SU-DHL-6 (cell line): ENCODE data around the gene CPA5.

ENCODE experiments used
- EZH2phosphoT487 ChIP-seq: fragments of 200-600 bp; sonication (generic), shearing (Covaris generic); conservative IDR thresholded peaks from 2 replicates; pipeline ENCODE4 v1.6.1; 2018; ENCODE audit warnings: mild to moderate bottlenecking, antibody characterized with exemption, low read length, moderate library complexity, mixed read lengths
- TF ChIP-seq, protein P1 (sequence below): fragments of 200-600 bp; sonication (generic); IDR thresholded peaks from one replicate; pipeline ENCODE4 v1.5.1; 2017; ENCODE audit warnings: antibody characterized with exemption, mild to moderate bottlenecking, low read length, moderate library complexity; ENCODE audit not compliant: insufficient read depth, poor library complexity, severe bottlenecking

DNA sequence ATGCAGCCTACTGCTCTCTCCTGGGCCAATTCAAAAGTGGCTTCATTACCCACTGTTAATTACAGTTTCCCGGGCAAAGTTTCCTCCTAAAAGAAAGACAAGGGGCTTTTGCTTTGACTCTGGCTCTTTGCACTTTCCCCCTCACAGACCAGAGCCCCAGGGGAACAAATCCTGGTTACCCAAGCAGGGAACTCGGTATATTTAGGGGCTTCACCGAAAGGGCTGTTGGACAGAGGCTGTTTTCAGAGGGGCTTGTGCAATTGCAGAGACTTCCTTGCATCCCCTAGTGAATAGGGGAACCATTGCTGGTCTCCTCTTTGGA, 42.7 kb downstream of the CPA5 start:
- TF ChIP-seq, protein P1, sequence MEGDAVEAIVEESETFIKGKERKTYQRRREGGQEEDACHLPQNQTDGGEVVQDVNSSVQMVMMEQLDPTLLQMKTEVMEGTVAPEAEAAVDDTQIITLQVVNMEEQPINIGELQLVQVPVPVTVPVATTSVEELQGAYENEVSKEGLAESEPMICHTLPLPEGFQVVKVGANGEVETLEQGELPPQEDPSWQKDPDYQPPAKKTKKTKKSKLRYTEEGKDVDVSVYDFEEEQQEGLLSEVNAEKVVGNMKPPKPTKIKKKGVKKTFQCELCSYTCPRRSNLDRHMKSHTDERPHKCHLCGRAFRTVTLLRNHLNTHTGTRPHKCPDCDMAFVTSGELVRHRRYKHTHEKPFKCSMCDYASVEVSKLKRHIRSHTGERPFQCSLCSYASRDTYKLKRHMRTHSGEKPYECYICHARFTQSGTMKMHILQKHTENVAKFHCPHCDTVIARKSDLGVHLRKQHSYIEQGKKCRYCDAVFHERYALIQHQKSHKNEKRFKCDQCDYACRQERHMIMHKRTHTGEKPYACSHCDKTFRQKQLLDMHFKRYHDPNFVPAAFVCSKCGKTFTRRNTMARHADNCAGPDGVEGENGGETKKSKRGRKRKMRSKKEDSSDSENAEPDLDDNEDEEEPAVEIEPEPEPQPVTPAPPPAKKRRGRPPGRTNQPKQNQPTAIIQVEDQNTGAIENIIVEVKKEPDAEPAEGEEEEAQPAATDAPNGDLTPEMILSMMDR, result no peak
- TF ChIP-seq EZH2phosphoT487, result no peak
